ENCODE measurements around the gene TMC5. TPM values are rescaled to one million over a fixed set of nuclear protein-coding genes. Genes with fewer than 3 reads are reported as not detected.
A peak's percentile ranks its signal among the peaks of the same experiment; 100 is the strongest.
"Not testable (repeated sequence)": the region's sequence is repeated elsewhere in the genome, so short reads cannot be mapped to it uniquely, and the experiment has no call there.

TMC5 gene, protein sequence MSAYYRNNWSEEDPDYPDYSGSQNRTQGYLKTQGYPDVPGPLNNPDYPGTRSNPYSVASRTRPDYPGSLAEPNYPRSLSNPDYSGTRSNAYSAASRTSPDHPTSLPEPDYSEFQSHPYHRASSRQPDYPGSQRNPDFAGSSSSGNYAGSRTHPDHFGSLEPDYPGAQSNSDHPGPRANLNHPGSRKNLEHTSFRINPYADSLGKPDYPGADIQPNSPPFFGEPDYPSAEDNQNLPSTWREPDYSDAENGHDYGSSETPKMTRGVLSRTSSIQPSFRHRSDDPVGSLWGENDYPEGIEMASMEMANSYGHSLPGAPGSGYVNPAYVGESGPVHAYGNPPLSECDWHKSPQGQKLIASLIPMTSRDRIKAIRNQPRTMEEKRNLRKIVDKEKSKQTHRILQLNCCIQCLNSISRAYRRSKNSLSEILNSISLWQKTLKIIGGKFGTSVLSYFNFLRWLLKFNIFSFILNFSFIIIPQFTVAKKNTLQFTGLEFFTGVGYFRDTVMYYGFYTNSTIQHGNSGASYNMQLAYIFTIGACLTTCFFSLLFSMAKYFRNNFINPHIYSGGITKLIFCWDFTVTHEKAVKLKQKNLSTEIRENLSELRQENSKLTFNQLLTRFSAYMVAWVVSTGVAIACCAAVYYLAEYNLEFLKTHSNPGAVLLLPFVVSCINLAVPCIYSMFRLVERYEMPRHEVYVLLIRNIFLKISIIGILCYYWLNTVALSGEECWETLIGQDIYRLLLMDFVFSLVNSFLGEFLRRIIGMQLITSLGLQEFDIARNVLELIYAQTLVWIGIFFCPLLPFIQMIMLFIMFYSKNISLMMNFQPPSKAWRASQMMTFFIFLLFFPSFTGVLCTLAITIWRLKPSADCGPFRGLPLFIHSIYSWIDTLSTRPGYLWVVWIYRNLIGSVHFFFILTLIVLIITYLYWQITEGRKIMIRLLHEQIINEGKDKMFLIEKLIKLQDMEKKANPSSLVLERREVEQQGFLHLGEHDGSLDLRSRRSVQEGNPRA
- not detected for total RNA-seq

- no peak within 1 kb of the TSS for H3K27ac Mint-ChIP-seq
- ATAC-seq (ENCODE audit: low read depth) (no peak), DNase-seq (no peak)
- H3K9me3 Mint-ChIP-seq: peaks cover 4% of the 10 kb centered on the region
- no peak within 1 kb of the TSS for H3K4me3 Mint-ChIP-seq
- H3K36me3 Mint-ChIP-seq: no peaks in the 10 kb centered on the region
- H3K27me3 Mint-ChIP-seq: peaks cover 17% of the 10 kb centered on the region
- no peaks in the 10 kb centered on the region for H3K4me1 Mint-ChIP-seq
- POLR2A ChIA-PET: no interaction called here
Observed at GRCh38 chr16:19417640-19418039, at the start of gene TMC5. TMC5 (plus strand) TSS chr16:19417883; CDS start chr16:19440039, 22,156 bp downstream.

GRCh38 chr16:19372541-19372940 lies 45.1 kb upstream of the TMC5 start:
- H3K27me3 Mint-ChIP-seq; DNase-seq; H3K4me1 Mint-ChIP-seq; ATAC-seq (ENCODE audit: low read depth); H3K27ac Mint-ChIP-seq; H3K9me3 Mint-ChIP-seq; H3K4me3 Mint-ChIP-seq; POLR2A ChIA-PET; H3K36me3 Mint-ChIP-seq: not testable (repeated sequence)

DNA sequence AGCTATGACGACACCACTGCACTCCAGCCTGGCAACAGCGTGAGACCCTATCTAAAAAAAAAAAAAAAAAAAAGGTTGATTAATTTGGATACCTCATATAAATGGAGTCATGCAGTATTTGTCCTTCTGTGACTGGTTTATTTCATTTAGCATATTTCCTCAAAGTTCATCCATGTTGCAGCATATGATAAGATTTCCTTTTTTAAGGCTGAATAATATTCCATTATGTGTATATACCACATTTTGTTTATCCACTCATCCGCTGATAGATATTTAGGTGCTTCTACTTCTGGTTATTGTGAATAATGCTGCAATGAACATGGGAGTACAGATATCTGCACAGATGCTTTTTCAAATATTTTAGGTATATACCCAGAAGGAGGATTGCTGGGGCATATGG lies 43.3 kb upstream of the TMC5 start:
- no peaks in the 10 kb centered on the region for H3K4me1 Mint-ChIP-seq
- H3K27me3 Mint-ChIP-seq: peaks cover 7% of the 10 kb centered on the region
- POLR2A ChIA-PET: no interaction called here
- H3K9me3 Mint-ChIP-seq: no peaks in the 10 kb centered on the region
- no peak overlapping the region for H3K4me3 Mint-ChIP-seq
- ATAC-seq (ENCODE audit: low read depth) (no peak), DNase-seq (no peak)
- H3K27ac Mint-ChIP-seq: no peak overlapping the region
- H3K36me3 Mint-ChIP-seq: no peaks in the 10 kb centered on the region

- Mint-ChIP-seq H3K27me3 (peaks cover 5% of the 10 kb centered on the region), H3K27ac (no peak overlapping the region), H3K4me3 (no peak overlapping the region), H3K4me1 (peaks cover 10% of the 10 kb centered on the region), H3K36me3 (no peaks in the 10 kb centered on the region), H3K9me3 (no peaks in the 10 kb centered on the region)
- DNase-seq: no peak
- no peak for ATAC-seq (ENCODE audit: low read depth)
- POLR2A ChIA-PET: no interaction called here
Observed at GRCh38 chr16:19375561-19376158, 42.0 kb upstream of the TMC5 start.

- ATAC-seq (ENCODE audit: low read depth): no peak
- no peak overlapping the region for H3K27ac Mint-ChIP-seq
- peaks cover 20% of the 10 kb centered on the region for H3K27me3 Mint-ChIP-seq
- H3K9me3 Mint-ChIP-seq: peaks cover 1% of the 10 kb centered on the region
- POLR2A ChIA-PET: no interaction called here
- no peak for DNase-seq
- peaks cover 17% of the 10 kb centered on the region for H3K4me1 Mint-ChIP-seq
- H3K36me3 Mint-ChIP-seq: peaks cover 2% of the 10 kb centered on the region
- no peak overlapping the region for H3K4me3 Mint-ChIP-seq
Observed at GRCh38 chr16:19377864-19378263, 39.8 kb upstream of the TMC5 start.

GRCh38 chr16:19378511-19378910 lies 39.2 kb upstream of the TMC5 start:
- ATAC-seq (ENCODE audit: low read depth): no peak
- H3K4me1 Mint-ChIP-seq: peaks cover 23% of the 10 kb centered on the region
- DNase-seq: no peak
- H3K36me3 Mint-ChIP-seq: peaks cover 2% of the 10 kb centered on the region
- H3K27ac Mint-ChIP-seq: no peak overlapping the region
- H3K4me3 Mint-ChIP-seq: no peak overlapping the region
- H3K9me3 Mint-ChIP-seq: peaks cover 1% of the 10 kb centered on the region
- peaks cover 24% of the 10 kb centered on the region for H3K27me3 Mint-ChIP-seq
- POLR2A ChIA-PET: no interaction called here

GRCh38 chr16:19379838-19380237 lies 37.8 kb upstream of the TMC5 start:
- peaks cover 30% of the 10 kb centered on the region for H3K4me1 Mint-ChIP-seq
- POLR2A ChIA-PET: no interaction called here
- peak overlapping the region; percentile 76 for H3K27ac Mint-ChIP-seq
- ATAC-seq (ENCODE audit: low read depth) (no peak), DNase-seq (no peak)
- H3K4me3 Mint-ChIP-seq: peak overlapping the region; percentile 50
- peaks cover 1% of the 10 kb centered on the region for H3K9me3 Mint-ChIP-seq
- H3K36me3 Mint-ChIP-seq: peaks cover 2% of the 10 kb centered on the region
- H3K27me3 Mint-ChIP-seq: peaks cover 28% of the 10 kb centered on the region

DNA sequence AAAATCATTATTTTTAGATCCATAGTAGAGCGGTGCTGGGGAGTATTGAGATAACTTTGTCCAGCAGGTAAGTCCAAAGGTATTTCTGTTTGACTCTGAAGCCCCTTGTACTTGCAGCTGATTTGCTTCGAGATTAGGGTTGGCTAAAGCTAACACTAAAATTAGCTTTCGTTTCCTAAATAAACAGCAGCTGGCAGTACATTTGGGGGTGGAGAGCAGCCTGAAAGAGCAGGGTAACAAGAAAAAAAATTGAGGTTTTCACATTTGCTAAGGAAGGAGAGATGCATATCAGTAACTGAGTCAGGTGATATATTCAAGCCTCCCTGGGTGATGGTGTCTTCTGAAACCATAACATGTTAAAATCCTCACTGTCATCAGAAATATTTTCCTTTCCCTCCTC lies 37.4 kb upstream of the TMC5 start:
- Mint-ChIP-seq H3K27ac (peak overlapping the region; percentile 76), H3K9me3 (peaks cover 1% of the 10 kb centered on the region), H3K4me1 (peaks cover 30% of the 10 kb centered on the region), H3K27me3 (peaks cover 33% of the 10 kb centered on the region), H3K4me3 (peak overlapping the region; percentile 50), H3K36me3 (peaks cover 2% of the 10 kb centered on the region)
- DNase-seq (no peak), ATAC-seq (ENCODE audit: low read depth) (peak; percentile 80)
- POLR2A ChIA-PET: no interaction called here

GRCh38 chr16:19382084-19382801 lies 35.4 kb upstream of the TMC5 start:
- POLR2A ChIA-PET: no interaction called here
- no peak for ATAC-seq (ENCODE audit: low read depth)
- H3K27ac Mint-ChIP-seq: peak overlapping the region; percentile 39

DNA sequence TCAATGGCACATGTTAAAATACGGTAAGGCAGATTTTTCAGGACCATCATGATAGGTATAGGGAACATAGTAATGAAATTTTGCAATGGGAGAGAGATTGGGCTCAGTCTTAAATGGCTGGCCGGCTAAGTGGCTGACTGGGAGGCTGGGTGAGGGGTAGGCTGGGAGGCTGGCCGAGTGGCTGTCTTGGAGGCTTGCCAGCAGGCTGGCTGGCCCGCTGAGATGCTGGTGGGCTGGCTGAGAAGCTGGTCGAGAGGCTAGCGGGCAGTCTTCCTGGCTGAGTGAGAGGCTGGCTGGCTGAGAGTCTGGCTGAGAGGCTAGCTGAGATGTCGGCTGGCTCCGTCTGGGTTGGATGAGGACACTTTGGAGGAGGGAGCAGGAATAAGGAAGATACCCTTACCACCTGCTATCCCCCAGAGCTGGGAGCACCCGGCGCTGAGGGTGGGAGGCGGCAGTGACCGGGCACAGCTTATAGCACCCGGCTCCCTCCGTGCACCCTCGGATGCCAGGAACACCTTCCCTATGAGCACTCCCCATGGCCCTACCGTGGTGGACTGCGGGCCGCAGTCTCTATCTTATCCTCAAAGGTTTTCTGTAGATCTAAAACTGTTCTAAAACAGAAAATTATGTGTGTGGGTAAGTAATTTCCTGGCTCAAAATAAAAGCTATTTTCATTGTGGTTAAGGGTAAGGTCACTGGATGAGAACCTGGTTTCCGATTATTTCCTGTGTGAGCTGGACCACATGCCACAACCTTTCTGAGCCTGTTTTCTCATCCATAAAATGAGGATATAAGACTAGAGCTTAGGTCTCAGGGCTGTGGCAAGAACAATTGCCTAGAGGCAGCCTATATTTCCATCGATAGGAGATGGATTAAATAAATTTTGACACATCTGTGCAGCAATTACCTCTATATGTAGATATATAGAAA lies 34.5 kb upstream of the TMC5 start:
- peaks cover 2% of the 10 kb centered on the region for H3K36me3 Mint-ChIP-seq
- peaks cover 1% of the 10 kb centered on the region for H3K9me3 Mint-ChIP-seq
- peak overlapping the region; percentile 39 for H3K27ac Mint-ChIP-seq
- ATAC-seq (ENCODE audit: low read depth) (peak; percentile 34), DNase-seq (peak; percentile 29)
- peak overlapping the region; percentile 38 for H3K4me3 Mint-ChIP-seq
- peaks cover 30% of the 10 kb centered on the region for H3K4me1 Mint-ChIP-seq
- POLR2A ChIA-PET: interaction anchor here (0.9 kb wide), 1 partner anchor 120 kb away, joined by 4 read pairs; no protein-coding TSS in a partner anchor
- peaks cover 56% of the 10 kb centered on the region for H3K27me3 Mint-ChIP-seq

More at GRCh38 chr16:19382084-19382801, 35.4 kb upstream of the TMC5 start:
- Mint-ChIP-seq H3K27me3 (peaks cover 47% of the 10 kb centered on the region), H3K9me3 (peaks cover 1% of the 10 kb centered on the region), H3K4me1 (peaks cover 30% of the 10 kb centered on the region), H3K36me3 (peaks cover 2% of the 10 kb centered on the region), H3K4me3 (peak overlapping the region; percentile 38)
- DNase-seq: no peak

DNA sequence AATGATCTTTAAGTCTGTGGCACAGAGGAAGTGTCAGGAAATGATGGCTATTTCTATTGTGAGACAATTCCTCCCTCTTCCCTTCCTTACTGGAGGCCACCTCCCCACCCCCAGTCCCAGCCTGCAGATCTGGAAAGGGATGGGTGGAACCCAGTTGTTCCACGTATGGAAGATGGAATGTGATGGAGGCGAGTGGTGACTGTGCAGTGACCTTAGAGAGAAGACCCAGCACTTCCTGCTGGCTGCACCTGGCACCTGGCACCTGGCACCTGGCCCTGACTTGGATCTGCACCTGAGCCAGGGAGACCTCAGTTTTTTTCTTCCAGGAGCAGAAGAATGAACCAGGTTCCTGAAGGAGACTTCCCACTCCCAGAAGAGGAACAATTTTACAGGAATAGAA lies 33.0 kb upstream of the TMC5 start:
- ATAC-seq (ENCODE audit: low read depth) (no peak), DNase-seq (no peak)
- peaks cover 1% of the 10 kb centered on the region for H3K9me3 Mint-ChIP-seq

DNA sequence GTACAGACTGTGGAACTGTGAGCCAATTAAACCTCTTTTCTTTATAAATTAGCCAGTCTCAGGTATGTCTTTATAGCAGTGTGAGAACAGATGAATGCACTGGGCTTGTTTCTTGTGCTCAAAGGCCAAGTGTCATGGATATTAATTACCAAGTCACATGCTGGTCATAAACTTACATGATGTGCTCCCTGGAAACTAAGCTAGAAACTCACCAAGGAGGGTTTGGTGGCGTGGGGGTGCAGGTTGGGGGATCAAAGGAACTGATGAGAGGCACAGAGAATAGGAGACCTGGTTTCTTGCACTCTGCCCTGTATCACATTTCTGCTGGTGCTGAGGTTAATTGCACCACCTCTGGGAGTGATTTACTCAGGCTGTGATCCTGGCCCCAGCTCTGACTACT lies 31.2 kb upstream of the TMC5 start:
- Mint-ChIP-seq H3K4me3 (no peak overlapping the region), H3K9me3 (no peaks in the 10 kb centered on the region), H3K27me3 (peaks cover 69% of the 10 kb centered on the region), H3K27ac (no peak overlapping the region), H3K4me1 (peaks cover 18% of the 10 kb centered on the region), H3K36me3 (no peaks in the 10 kb centered on the region)
- POLR2A ChIA-PET: interaction anchor here (1.3 kb wide), 1 partner anchor 169 kb away, joined by 3 read pairs; the partner anchor contains the start of gene VPS35L
- DNase-seq (no peak), ATAC-seq (ENCODE audit: low read depth) (no peak)

More for the DNA sequence above, 33.0 kb upstream of the TMC5 start:
- peaks cover 66% of the 10 kb centered on the region for H3K27me3 Mint-ChIP-seq
- peaks cover 30% of the 10 kb centered on the region for H3K4me1 Mint-ChIP-seq
- no peak overlapping the region for H3K4me3 Mint-ChIP-seq
- POLR2A ChIA-PET: no interaction called here
- no peak overlapping the region for H3K27ac Mint-ChIP-seq
- H3K36me3 Mint-ChIP-seq: peaks cover 2% of the 10 kb centered on the region
